Cardiac muscle cell (in vitro differentiated cells and primary cell): ENCODE results near the gene ALK. TPM values are rescaled to one million over a fixed set of nuclear protein-coding genes. Genes with fewer than 3 reads are reported as not detected.

Source experiments
- DNase-seq, 2 donors: peaks; one replicate each; pipeline versions ENCODE4 v3.0.0 to v3.0.0-alpha.2; 2010 to 2017; ENCODE audit warnings: low read depth in 1 of 2, low spot score in 1 of 2
- H3K27ac ChIP-seq: fragments of 200-600 bp; sonication (generic); 2 replicates; pipeline ENCODE4 v1.5.1; 2016
- H3K27me3 ChIP-seq: fragments of 200-600 bp; sonication (generic); 2 replicates; pipeline ENCODE4 v1.6.0; 2016; ENCODE audit warnings: control low read depth
- H3K36me3 ChIP-seq: fragments of 200-600 bp; sonication (generic); 2 replicates; pipeline ENCODE4 v1.5.1; 2016; ENCODE audit warnings: control low read depth
- H3K4me1 ChIP-seq: fragments of 200-600 bp; sonication (generic); 2 replicates; pipeline ENCODE4 v1.8.1; 2017; ENCODE audit warnings: low read depth, mild to moderate bottlenecking, mixed run types
- H3K4me3 ChIP-seq: fragments of 200-600 bp; sonication (generic); 2 replicates; pipeline ENCODE4 v1.5.1; 2016; ENCODE audit warnings: mild to moderate bottlenecking
- H3K9me3 ChIP-seq: fragments of 200-600 bp; sonication (generic); 2 replicates; pipeline ENCODE4 v1.5.1; 2017; ENCODE audit warnings: low read depth, mild to moderate bottlenecking, control low read depth
- polyA plus RNA-seq: library from polyadenylated mRNA; unstranded; fragments of >200 nt; fragmentation: Nextera tagmentation; extraction: Ambion mirVana; gene quantifications from 2 replicates; pipeline ENCODE4 v1.2.1, GENCODE V29; 2016
- total RNA-seq: library from RNA; depleted of rRNA; stranded (reverse); fragments of >200 nt; gene quantifications from 2 replicates; pipeline ENCODE4 v1.2.3, GENCODE V29; 2016
- TF ChIP-seq, protein P1 (sequence below): IDR thresholded peaks from 2 replicates; pipeline ENCODE4 v1.5.1; 2012; ENCODE audit warnings: low read depth, mild to moderate bottlenecking, low read length

The ALK gene
- total and polyA plus RNA-seq, 2 experiments from 2014 or later = 1.8 to 4.3 TPM

DNA sequence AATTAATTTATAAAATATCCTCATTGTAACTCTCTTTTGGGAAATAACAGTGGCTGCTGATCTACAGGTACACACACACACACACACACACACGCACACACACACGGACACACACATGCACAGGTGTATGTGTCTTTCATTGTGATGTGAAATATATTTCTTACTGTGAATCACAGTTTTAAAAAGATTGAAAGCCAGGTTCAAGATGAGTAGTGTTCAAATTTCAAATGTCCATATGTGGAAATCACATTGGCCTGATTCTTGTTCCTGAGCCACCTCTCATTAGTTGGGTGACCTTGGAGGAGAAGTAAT is 372.4 kb downstream of the ALK start:
- Histone ChIP-seq H3K27me3 (no peaks in the 10 kb centered on the region), H3K27ac (no peak overlapping the region), H3K4me1 (no peaks in the 10 kb centered on the region), H3K36me3 (no peaks in the 10 kb centered on the region), H3K9me3 (no peaks in the 10 kb centered on the region), H3K4me3 (no peak overlapping the region)
- DNase-seq = no peak
- TF ChIP-seq, protein P1, sequence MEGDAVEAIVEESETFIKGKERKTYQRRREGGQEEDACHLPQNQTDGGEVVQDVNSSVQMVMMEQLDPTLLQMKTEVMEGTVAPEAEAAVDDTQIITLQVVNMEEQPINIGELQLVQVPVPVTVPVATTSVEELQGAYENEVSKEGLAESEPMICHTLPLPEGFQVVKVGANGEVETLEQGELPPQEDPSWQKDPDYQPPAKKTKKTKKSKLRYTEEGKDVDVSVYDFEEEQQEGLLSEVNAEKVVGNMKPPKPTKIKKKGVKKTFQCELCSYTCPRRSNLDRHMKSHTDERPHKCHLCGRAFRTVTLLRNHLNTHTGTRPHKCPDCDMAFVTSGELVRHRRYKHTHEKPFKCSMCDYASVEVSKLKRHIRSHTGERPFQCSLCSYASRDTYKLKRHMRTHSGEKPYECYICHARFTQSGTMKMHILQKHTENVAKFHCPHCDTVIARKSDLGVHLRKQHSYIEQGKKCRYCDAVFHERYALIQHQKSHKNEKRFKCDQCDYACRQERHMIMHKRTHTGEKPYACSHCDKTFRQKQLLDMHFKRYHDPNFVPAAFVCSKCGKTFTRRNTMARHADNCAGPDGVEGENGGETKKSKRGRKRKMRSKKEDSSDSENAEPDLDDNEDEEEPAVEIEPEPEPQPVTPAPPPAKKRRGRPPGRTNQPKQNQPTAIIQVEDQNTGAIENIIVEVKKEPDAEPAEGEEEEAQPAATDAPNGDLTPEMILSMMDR = no peak

DNA sequence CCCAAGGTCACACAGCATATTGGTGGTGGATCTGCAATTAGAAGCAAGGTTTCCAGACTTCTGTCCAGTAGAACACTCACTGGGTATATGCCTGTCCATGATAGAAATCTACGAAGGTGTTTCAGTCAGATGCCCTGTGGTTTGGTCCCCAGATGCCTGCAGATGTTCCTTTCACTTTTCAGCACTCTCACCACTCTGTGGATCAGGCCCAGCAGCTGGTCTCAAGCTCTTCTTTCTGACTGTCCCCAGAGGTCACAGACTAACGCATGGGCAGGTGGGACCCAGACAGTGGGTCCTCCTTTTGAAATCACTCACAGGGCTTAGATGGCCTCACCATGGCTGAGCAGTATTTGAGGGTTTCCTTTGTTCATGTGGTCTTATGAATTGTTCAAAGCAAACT is 376.5 kb downstream of the ALK start:
- Histone ChIP-seq H3K36me3 (no peaks in the 10 kb centered on the region), H3K27me3 (no peaks in the 10 kb centered on the region), H3K4me3 (no peak overlapping the region), H3K9me3 (no peaks in the 10 kb centered on the region), H3K27ac (no peak overlapping the region), H3K4me1 (peaks cover 4% of the 10 kb centered on the region)
- DNase-seq = no peak
- TF ChIP-seq, protein P1 = no peak

DNA sequence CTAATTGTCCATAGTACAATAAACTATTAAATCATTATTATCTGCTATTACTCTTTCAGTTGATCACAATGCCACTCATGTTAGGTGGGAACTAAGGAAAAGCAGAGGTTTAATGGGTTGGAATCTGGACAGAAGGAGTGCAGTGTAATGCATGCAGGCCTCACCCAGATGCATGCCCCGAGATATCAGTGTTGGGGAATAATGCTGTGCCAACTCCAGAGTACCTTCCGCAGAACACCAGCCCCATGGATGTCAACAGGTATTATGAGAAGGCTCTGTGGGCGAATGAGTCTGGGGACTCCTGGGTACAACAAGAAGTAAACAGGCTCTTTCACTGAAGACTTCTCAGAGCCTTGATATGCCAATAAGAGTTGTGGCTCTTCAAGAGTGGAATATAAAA is 377.4 kb downstream of the ALK start:
- Histone ChIP-seq H3K9me3 (no peaks in the 10 kb centered on the region), H3K27me3 (no peaks in the 10 kb centered on the region), H3K36me3 (no peaks in the 10 kb centered on the region), H3K4me1 (peaks cover 8% of the 10 kb centered on the region), H3K27ac (no peak overlapping the region), H3K4me3 (no peak overlapping the region)
- TF ChIP-seq, protein P1 = no peak
- DNase-seq = no peak

DNA sequence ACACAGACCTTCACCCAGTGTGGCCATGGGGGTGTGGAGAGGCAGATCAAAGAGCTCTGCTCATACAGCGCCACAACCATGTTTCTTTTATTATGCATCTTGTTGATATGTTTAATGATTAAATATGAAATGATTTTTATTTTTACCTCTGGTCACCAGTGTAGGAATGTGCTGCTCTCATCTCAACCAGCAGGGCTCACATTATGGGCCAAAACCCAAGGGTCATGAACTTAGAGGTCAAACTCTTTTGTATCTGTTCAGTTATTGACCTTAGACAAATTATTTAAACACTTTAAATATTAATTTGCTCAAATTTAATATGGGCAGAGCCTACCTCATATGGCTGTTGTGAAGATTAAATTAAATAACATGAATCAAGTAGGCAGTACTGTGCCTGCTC is 386.2 kb downstream of the ALK start:
- TF ChIP-seq, protein P1 = no peak
- no peak for DNase-seq
- H3K36me3 ChIP-seq = no peaks in the 10 kb centered on the region
- no peaks in the 10 kb centered on the region for H3K9me3 ChIP-seq
- H3K27me3 ChIP-seq = no peaks in the 10 kb centered on the region
- no peak overlapping the region for H3K27ac ChIP-seq
- peaks cover 6% of the 10 kb centered on the region for H3K4me1 ChIP-seq
- no peak overlapping the region for H3K4me3 ChIP-seq

DNA sequence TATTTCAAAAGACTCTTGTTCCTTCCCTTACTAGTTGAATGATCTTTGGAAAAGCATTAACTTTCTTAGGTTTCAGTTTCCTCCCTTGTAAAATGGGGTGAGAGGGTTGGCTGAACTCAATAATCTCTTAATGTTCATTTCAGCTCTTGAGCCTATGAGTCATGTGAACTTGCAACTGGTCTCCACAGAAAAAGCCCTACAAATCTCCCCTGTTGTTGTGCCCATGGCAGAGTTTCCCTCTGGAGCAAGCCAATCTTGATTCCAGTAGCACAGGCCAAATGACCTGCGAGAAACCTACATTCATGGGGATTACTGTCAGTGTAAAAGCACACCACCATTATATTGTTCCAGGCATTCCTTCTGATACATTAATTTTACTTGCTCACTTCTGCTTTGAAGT is 388.9 kb downstream of the ALK start:
- Histone ChIP-seq H3K9me3 (no peaks in the 10 kb centered on the region), H3K27me3 (no peaks in the 10 kb centered on the region), H3K36me3 (no peaks in the 10 kb centered on the region), H3K4me1 (peaks cover 21% of the 10 kb centered on the region), H3K4me3 (no peak overlapping the region), H3K27ac (no peak overlapping the region)
- DNase-seq = peak in 1 of 2 donors; percentile 2
- TF ChIP-seq, protein P1 = no peak

DNA sequence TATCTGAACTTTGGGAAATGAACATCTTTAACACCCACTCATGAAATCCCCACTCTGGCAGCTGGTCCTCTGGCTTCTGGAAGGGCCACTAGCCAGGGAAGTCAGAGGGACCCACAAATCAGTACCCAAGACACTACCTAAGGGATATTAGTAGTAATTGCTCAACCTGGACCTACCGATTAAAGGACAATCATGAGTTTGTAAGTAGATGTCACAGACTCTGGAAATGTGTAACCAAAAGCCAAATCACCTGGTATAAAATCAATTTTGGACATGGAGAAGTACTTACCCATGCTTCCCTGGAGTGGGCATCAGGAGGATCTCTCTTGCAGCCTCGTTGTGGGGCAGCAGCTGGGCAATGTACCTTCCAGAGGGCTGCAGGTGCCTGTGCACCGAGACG is 389.8 kb downstream of the ALK start:
- Histone ChIP-seq H3K27me3 (no peaks in the 10 kb centered on the region), H3K36me3 (no peaks in the 10 kb centered on the region), H3K9me3 (no peaks in the 10 kb centered on the region), H3K4me3 (no peak overlapping the region), H3K27ac (no peak overlapping the region), H3K4me1 (peaks cover 23% of the 10 kb centered on the region)
- TF ChIP-seq, protein P1 = no peak
- no peak for DNase-seq
